K562 (cell line): Measurements from ENCODE around the gene IFT172. TPM values are rescaled to one million over a fixed set of nuclear protein-coding genes. Genes with fewer than 3 reads are reported as not detected.
A peak's percentile ranks its signal among the peaks of the same experiment; 100 is the strongest.

Source experiments
- ATF3 ChIP-seq, 2 experiments: fragments of 450-650 bp in 1 of 2; sonication (generic) in 1 of 2; formaldehyde crosslinking in 1 of 2; IDR thresholded peaks in 1 of 2; conservative IDR thresholded peaks in 1 of 2; 2 replicates each; pipeline versions ENCODE4 v1.6.1 to v1.8.1; 2016 to 2023; ENCODE audit warnings: mild to moderate bottlenecking in 2 of 2, moderate library complexity in 2 of 2, inconsistent platforms in 1 of 2, missing genetic modification reagents in 1 of 2
- E2F8 ChIP-seq: fragments of 450-650 bp; IDR thresholded peaks from 2 replicates; pipeline ENCODE4 v1.7.1; 2018; ENCODE audit warnings: mild to moderate bottlenecking, low read depth; ENCODE audit not compliant: partially characterized antibody
- FOXP4 ChIP-seq: sonication (generic); formaldehyde crosslinking; IDR thresholded peaks from 2 replicates; pipeline ENCODE4 v1.8.0; 2022; ENCODE audit warnings: mild to moderate bottlenecking, missing genetic modification reagents, borderline replicate concordance
- HNRNPLL ChIP-seq: fragments of 200-400 bp; formaldehyde crosslinking; IDR thresholded peaks from 2 replicates; pipeline ENCODE4 v1.6.1; 2017; ENCODE audit warnings: low read length, low read depth, mild to moderate bottlenecking; ENCODE audit not compliant: poor library complexity, severe bottlenecking
- KDM5B ChIP-seq: fragments of 200-600 bp; sonication (generic); IDR thresholded peaks from 2 replicates; pipeline ENCODE4 v1.6.1; 2012; ENCODE audit warnings: low read depth, mild to moderate bottlenecking, moderate library complexity, low read length, control low read depth, inconsistent platforms; ENCODE audit not compliant: insufficient replicate concordance
- LARP7 ChIP-seq: fragments of 450-650 bp; IDR thresholded peaks from 2 replicates; pipeline ENCODE4 v1.6.1; 2016
- SMARCB1 ChIP-seq: IDR thresholded peaks from 2 replicates; pipeline ENCODE4 v1.6.1; 2011; ENCODE audit warnings: improper control_type of control experiment, low read depth; ENCODE audit not compliant: insufficient read length
- TOE1 ChIP-seq, 2 experiments: fragments of 450-650 bp in 1 of 2; sonication (generic) in 1 of 2; formaldehyde crosslinking in 1 of 2; IDR thresholded peaks; 2 replicates each; pipeline versions ENCODE4 v1.7.1 to v1.8.0; 2016 to 2022; ENCODE audit warnings: borderline replicate concordance in 2 of 2, mild to moderate bottlenecking in 2 of 2, antibody characterized with exemption in 1 of 2, inconsistent platforms in 1 of 2, low read depth in 1 of 2, missing genetic modification reagents in 1 of 2, moderate library complexity in 1 of 2
- USF1 ChIP-seq: sonication (generic); formaldehyde crosslinking; IDR thresholded peaks from 2 replicates; pipeline ENCODE4 v1.9.0; 2022; ENCODE audit warnings: mild to moderate bottlenecking, missing genetic modification reagents
- ZNF239 ChIP-seq: fragments of 250-450 bp; sonication (Bioruptor Pico); IDR thresholded peaks from 2 replicates; pipeline ENCODE4 v1.4.0; 2020; ENCODE audit warnings: mild to moderate bottlenecking
- ZNF75A ChIP-seq: fragments of 450-650 bp; formaldehyde crosslinking; IDR thresholded peaks from 2 replicates; pipeline ENCODE4 v1.4.0; 2020; ENCODE audit warnings: mild to moderate bottlenecking
- polyA plus RNA-seq, 8 experiments: library from polyadenylated mRNA; depleted of rRNA in 4 of 8; stranded (reverse) in 5 of 8; unstranded in 3 of 8; fragments of >200 nt; fragmentation: Nextera tagmentation in 2 of 8; fragmentation: Illumina TruSeq in 1 of 8; extraction: Ambion mirVana in 2 of 8; extraction: Trizol in 1 of 8; gene quantifications; 2 replicates each; pipeline versions ENCODE4 v1.2.1 to v1.2.3, GENCODE V29; 2011 to 2014; ENCODE audit warnings: inconsistent platforms in 1 of 8, missing spikeins in 1 of 8
- total RNA-seq, 7 experiments: library from RNA; depleted of rRNA in 6 of 7; stranded (reverse); fragments of >200 nt in 6 of 7; fragmentation: Illumina TruSeq in 2 of 7; extraction: Trizol in 2 of 7; gene quantifications; 2 replicates each; pipeline versions ENCODE4 v1.2.1 to v1.2.3, GENCODE V29; 2011 to 2021; ENCODE audit warnings: low replicate concordance in 1 of 7
- TF ChIP-seq, protein P1 (sequence below): fragments of 200-400 bp; formaldehyde crosslinking; IDR thresholded peaks from 2 replicates; pipeline ENCODE4 v1.6.1; 2017; ENCODE audit warnings: mild to moderate bottlenecking, low read depth, low read length, moderate library complexity
- TF ChIP-seq, protein P2 (sequence below): fragments of 450-650 bp; conservative IDR thresholded peaks from 2 replicates; pipeline ENCODE4 v1.6.1; 2016; ENCODE audit warnings: missing genetic modification characterization, low read depth, mild to moderate bottlenecking, control low read depth, missing compliant biosample characterization

IFT172 gene
- total and polyA plus RNA-seq, 9 of the 15 experiments (the other 6 are each of a cell fraction or from before 2014, with no cell fraction given) = 5.6 to 19.1 (median 13.5) TPM

DNA sequence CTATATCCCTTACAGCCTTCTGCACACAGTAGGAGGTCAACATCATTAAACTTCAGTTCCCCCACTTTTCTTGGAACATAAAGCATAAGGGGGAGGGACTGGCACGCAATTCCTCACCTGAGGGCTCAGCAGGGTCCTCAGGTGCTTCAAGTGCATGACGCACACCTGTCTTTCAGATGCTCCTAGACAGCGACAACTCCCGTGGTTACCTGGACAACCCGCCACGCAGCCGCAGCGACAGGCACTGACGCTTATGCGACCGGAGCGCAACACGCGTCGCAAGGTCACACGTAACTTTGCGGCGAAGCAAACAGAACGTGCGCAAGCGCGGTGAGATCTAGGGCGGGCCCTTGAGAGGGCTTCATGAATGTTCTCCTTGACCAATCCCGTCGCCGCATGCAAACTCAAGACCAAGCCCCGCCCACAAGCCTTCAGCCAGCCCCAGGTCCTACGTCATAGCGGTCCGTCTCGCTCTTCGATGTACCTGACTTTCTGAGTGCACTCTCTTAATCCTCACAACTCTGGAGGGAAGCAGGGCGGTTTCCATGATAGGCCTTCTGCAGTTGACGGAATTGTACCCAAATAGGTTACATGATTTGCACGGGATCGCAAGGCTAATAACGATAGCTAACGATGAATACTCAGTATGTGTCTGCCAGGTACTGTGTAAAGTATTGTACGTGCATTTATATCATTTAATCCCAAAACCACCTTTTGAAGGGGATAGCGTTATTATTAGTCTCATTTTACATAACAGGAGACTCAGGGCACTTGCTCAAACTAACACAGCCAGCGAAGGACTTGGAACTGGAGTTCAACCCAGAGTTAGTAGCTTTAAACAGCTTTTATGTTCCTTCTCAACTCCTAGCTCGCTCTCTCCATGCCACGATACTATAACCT is at the start of gene IFT172 (continued):
- TF ChIP-seq USF1 (peak; percentile 59; the same call in 1 of the 2 replicates), KDM5B (peak; percentile 79), HNRNPLL (peak; percentile 99), FOXP4 (CRISPR knock-in tag) (no peak), TOE1 (IDR thresholded peaks at IDR 0.05; ENCODE audit: borderline replicate concordance) (no peak), TOE1 (CRISPR knock-in tag; IDR thresholded peaks at IDR 0.05; ENCODE audit: borderline replicate concordance, low read depth) (peak; percentile 16; the same call in 1 of the 2 replicates), SMARCB1 (no peak), ZNF75A (CRISPR knock-in tag) (no peak), LARP7 (no peak), ATF3 (IDR thresholded peaks at IDR 0.05) (peak; percentile 58; the same call in 1 of the 2 replicates), ATF3 (CRISPR knock-in tag; conservative IDR thresholded peaks at IDR 0.05) (0 out of 2 replicates have a peak, but pooled peaks have one; percentile 9), E2F8 (peak; percentile 46), ZNF239 (CRISPR knock-in tag) (no peak)
- TF ChIP-seq, protein P1, sequence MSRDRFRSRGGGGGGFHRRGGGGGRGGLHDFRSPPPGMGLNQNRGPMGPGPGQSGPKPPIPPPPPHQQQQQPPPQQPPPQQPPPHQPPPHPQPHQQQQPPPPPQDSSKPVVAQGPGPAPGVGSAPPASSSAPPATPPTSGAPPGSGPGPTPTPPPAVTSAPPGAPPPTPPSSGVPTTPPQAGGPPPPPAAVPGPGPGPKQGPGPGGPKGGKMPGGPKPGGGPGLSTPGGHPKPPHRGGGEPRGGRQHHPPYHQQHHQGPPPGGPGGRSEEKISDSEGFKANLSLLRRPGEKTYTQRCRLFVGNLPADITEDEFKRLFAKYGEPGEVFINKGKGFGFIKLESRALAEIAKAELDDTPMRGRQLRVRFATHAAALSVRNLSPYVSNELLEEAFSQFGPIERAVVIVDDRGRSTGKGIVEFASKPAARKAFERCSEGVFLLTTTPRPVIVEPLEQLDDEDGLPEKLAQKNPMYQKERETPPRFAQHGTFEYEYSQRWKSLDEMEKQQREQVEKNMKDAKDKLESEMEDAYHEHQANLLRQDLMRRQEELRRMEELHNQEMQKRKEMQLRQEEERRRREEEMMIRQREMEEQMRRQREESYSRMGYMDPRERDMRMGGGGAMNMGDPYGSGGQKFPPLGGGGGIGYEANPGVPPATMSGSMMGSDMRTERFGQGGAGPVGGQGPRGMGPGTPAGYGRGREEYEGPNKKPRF = no peak
- TF ChIP-seq, protein P2, sequence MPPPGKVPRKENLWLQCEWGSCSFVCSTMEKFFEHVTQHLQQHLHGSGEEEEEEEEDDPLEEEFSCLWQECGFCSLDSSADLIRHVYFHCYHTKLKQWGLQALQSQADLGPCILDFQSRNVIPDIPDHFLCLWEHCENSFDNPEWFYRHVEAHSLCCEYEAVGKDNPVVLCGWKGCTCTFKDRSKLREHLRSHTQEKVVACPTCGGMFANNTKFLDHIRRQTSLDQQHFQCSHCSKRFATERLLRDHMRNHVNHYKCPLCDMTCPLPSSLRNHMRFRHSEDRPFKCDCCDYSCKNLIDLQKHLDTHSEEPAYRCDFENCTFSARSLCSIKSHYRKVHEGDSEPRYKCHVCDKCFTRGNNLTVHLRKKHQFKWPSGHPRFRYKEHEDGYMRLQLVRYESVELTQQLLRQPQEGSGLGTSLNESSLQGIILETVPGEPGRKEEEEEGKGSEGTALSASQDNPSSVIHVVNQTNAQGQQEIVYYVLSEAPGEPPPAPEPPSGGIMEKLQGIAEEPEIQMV (tag) = no peak
